Neural progenitor cell (in vitro differentiated cells): Measurements from ENCODE around the gene MAK.

ENCODE experiments used
- EZH2 ChIP-seq: fragments of 200-600 bp; sonication (generic); IDR thresholded peaks from 2 replicates; pipeline ENCODE4 v1.6.1; 2017; ENCODE audit warnings: antibody characterized with exemption, mild to moderate bottlenecking, moderate library complexity
- TF ChIP-seq, protein P1 (sequence below): fragments of 200-600 bp; sonication (generic); IDR thresholded peaks from 2 replicates; pipeline ENCODE4 v1.5.1; 2017; ENCODE audit warnings: antibody characterized with exemption, mild to moderate bottlenecking

DNA sequence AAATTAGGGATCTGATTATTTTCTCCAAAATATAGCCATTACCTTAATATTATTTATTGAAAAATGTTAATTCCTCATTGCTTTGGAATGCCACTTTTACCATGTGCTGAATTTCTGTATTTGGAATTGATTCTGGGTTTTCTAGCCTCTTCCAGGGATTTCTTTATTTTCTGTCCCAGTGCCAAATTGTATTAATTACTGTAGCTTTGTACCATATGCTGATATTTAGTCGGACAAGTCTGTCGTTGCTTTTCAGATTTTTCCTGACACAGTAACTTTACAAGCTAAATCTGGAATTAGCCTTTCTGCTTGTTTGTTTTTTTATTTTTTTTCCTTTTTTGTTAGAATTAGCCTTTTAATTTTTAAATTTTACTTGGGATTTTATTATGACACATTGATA is 101.6 kb downstream of the MAK start:
- TF ChIP-seq, protein P1, sequence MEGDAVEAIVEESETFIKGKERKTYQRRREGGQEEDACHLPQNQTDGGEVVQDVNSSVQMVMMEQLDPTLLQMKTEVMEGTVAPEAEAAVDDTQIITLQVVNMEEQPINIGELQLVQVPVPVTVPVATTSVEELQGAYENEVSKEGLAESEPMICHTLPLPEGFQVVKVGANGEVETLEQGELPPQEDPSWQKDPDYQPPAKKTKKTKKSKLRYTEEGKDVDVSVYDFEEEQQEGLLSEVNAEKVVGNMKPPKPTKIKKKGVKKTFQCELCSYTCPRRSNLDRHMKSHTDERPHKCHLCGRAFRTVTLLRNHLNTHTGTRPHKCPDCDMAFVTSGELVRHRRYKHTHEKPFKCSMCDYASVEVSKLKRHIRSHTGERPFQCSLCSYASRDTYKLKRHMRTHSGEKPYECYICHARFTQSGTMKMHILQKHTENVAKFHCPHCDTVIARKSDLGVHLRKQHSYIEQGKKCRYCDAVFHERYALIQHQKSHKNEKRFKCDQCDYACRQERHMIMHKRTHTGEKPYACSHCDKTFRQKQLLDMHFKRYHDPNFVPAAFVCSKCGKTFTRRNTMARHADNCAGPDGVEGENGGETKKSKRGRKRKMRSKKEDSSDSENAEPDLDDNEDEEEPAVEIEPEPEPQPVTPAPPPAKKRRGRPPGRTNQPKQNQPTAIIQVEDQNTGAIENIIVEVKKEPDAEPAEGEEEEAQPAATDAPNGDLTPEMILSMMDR, result no peak
- no peak for TF ChIP-seq EZH2
